ENCODE data around the gene CLCN6. TPM values are rescaled to one million over a fixed set of nuclear protein-coding genes. Genes with fewer than 3 reads are reported as not detected.

Gene CLCN6
- total and polyA plus RNA-seq, 2 of the 8 experiments (the other 6 are each of a cell fraction or from before 2014, with no cell fraction given) = 15.7 to 26.0 TPM

- Histone ChIP-seq H4K20me1 (replicated peaks in 1 of 2; ENCODE audit: control insufficient read depth in 1 of 2, insufficient read depth in 2 of 2, low read length in 2 of 2) (no peaks in the 10 kb centered on the region), H3K23me2 (ENCODE audit: low read depth, low read length) (no peaks in the 10 kb centered on the region), H2BK20ac (ENCODE audit: low read length) (no peak overlapping the region), H3K4me2 (ENCODE audit: insufficient read depth in 1 of 2, low read depth in 2 of 2, low read length in 2 of 2) (no peak overlapping the region), H3K36me3 (ENCODE audit: control insufficient read depth in 2 of 4, insufficient read depth in 4 of 4, low read length in 3 of 4) (no peaks in the 10 kb centered on the region), H2BK15ac (ENCODE audit: low read length) (peak overlapping the region; percentile 18; the same call in 1 of the 2 replicates), H3K79me1 (ENCODE audit: low read depth, low read length) (no peaks in the 10 kb centered on the region), H4K8ac (ENCODE audit: extremely low read depth, insufficient read depth, low read length) (no peak overlapping the region; the same call in 1 of the 2 replicates), H3K4me1 (replicated peaks in 1 of 4; ENCODE audit: control insufficient read depth in 3 of 4, insufficient read depth in 4 of 4, low read length in 3 of 4) (peaks cover 0 to 3% (median 1%) of the 10 kb centered on the region in 4 experiments; a peak in 3 of 7 replicates), H3K56ac (replicated peaks; ENCODE audit: insufficient read length, low read depth, low read length) (no peak overlapping the region), H2AK5ac (ENCODE audit: low read depth, low read length) (no peak overlapping the region), H4K5ac (ENCODE audit: insufficient read length, low read depth, low read length) (no peak overlapping the region), H3K18ac (ENCODE audit: extremely low read depth, low read length) (no peak overlapping the region; the same call in 1 of the 2 replicates), H3K27me3 (replicated peaks in 1 of 4; ENCODE audit: control insufficient read depth in 3 of 4, extremely low read depth in 1 of 4, insufficient read depth in 3 of 4, low read length in 3 of 4) (no peaks in the 10 kb centered on the region), H3K14ac (ENCODE audit: insufficient read length) (no peak overlapping the region), H3K4me3 (ENCODE audit: extremely low read depth in 1 of 4, insufficient read depth in 2 of 4, low read depth in 3 of 4, low read length in 4 of 4) (no peak overlapping the region), H3K4ac (replicated peaks; ENCODE audit: insufficient read length, low read depth, low read length) (no peak overlapping the region), H2BK5ac (ENCODE audit: low read depth, low read length) (no peak overlapping the region), H2BK12ac (ENCODE audit: low read depth, low read length) (0 out of 2 replicates have a peak overlapping the region, but pooled peaks have one; percentile 9), H2AFZ (ENCODE audit: low read length) (no peak overlapping the region), H3K9ac (replicated peaks in 1 of 4; ENCODE audit: extremely low read depth in 1 of 4, low read depth in 3 of 4, low read length in 3 of 4) (no peak overlapping the region), H3K23ac (ENCODE audit: insufficient read length) (no peak overlapping the region), H3K9me3 (ENCODE audit: insufficient read depth in 2 of 2, low read depth in 1 of 2, low read length in 1 of 2) (no peaks in the 10 kb centered on the region), H3K79me2 (ENCODE audit: control insufficient read depth in 1 of 2, insufficient read depth in 2 of 2, low read length in 2 of 2) (no peaks in the 10 kb centered on the region), H2BK120ac (replicated peaks; ENCODE audit: low read depth, low read length) (no peak overlapping the region), H4K91ac (replicated peaks; ENCODE audit: insufficient read length, low read length) (no peak overlapping the region), H3K27ac (ENCODE audit: low read depth, low read length) (no peak overlapping the region)
- CTCF ChIA-PET (ENCODE audit: partially characterized antibody) = interaction anchor here (0.6 to 4.9 kb wide), 16 partner anchors 8 to 765 kb away, joined by 3 to 27 read pairs (median 4); no protein-coding TSS in a partner anchor
- DNase-seq (ENCODE audit: low read depth in 1 of 2, low spot score in 2 of 2) (no peak), FAIRE-seq (no peak)
- POLR2A ChIA-PET (ENCODE audit: partially characterized antibody) = interaction anchor here (1.5 to 5.4 kb wide), 3 partner anchors 20 to 52 kb away, joined by 3 to 46 read pairs (median 3); partner anchors contain the start of gene NPPA
- WGBS, 2 experiments (ENCODE audit: extremely low coverage in 1 of 2, insufficient coverage in 1 of 2, insufficient read length in 1 of 2, insufficient replicate concordance in 2 of 2, low coverage in 1 of 2, low lambda C conversion rate in 2 of 2, missing lambda C conversion rate in 1 of 2) = 91% methylated on average over 15 of the region's 15 CpGs; no CpG with 5 or more reads in 1 of the 2 experiments
- no peak for TF ChIP-seq ATF3 (IDR thresholded peaks at IDR 0.05; ENCODE audit: insufficient read depth, low read depth, low read length)
- 0 out of 2 replicates have a peak, but pooled peaks have one; percentile 52 for TF ChIP-seq KDM1A (IDR thresholded peaks at IDR 0.05; ENCODE audit: borderline replicate concordance, low read length)
- TF ChIP-seq SUZ12 (IDR thresholded peaks at IDR 0.05; ENCODE audit: low read length) = no peak
These were observed 82.3 kb downstream of the CLCN6 start for GRCh38 chr1:11888206-11888876.
